ENCODE data around the gene ADIPOQ. TPM values are rescaled to one million over a fixed set of nuclear protein-coding genes. Genes with fewer than 3 reads are reported as not detected.

ADIPOQ gene
- total RNA-seq, 1 experiment from 2014 or later: not detected

GRCh38 chr3:186798239-186798874 lies 44.2 kb upstream of the ADIPOQ start:
- no peak overlapping the region for H2BK20ac ChIP-seq (ENCODE audit: low read depth, low read length, poor library complexity, severe bottlenecking)
- no CpG with 5 or more reads among the region's 3 CpGs for WGBS (ENCODE audit: extremely low coverage, insufficient read length, low lambda C conversion rate)
- H2AK5ac ChIP-seq (ENCODE audit: insufficient read length, low read length): no peak overlapping the region
- no peaks in the 10 kb centered on the region for H4K20me1 ChIP-seq (ENCODE audit: control insufficient read depth, insufficient read depth, insufficient read length)
- no peak overlapping the region for H3T11ph ChIP-seq (ENCODE audit: low read length)
- no peak overlapping the region for H2BK120ac ChIP-seq (ENCODE audit: low read depth, low read length, poor library complexity, severe bottlenecking)
- Mint-ChIP-seq H3K4me1 (no peaks in the 10 kb centered on the region), H3K27me3 (ENCODE audit: low read depth) (no peaks in the 10 kb centered on the region), H3K4me3 (no peak overlapping the region), H3K27ac (no peak overlapping the region), H3K9me3 (no peaks in the 10 kb centered on the region), H3K36me3 (ENCODE audit: insufficient read depth in 1 of 3, low read depth in 3 of 3) (peaks cover 52 to 91% (median 89%) of the 10 kb centered on the region in 3 experiments)
- H3K9me3 ChIP-seq (ENCODE audit: control insufficient read depth, low read depth, low read length): no peaks in the 10 kb centered on the region
- no peak overlapping the region for H3K18ac ChIP-seq (ENCODE audit: insufficient read length, low read depth, low read length)
- no peak overlapping the region for H3K4ac ChIP-seq (ENCODE audit: low read depth, low read length)
- no peak overlapping the region for H4K91ac ChIP-seq (ENCODE audit: insufficient read length, low read depth, low read length)
- H2BK5ac ChIP-seq (ENCODE audit: insufficient read length, low read length): no peak overlapping the region
- no peak overlapping the region for H3K27ac ChIP-seq (ENCODE audit: insufficient read length, low read depth, low read length)
- H3K56ac ChIP-seq (ENCODE audit: insufficient read length, low read depth, low read length): no peak overlapping the region
- no peak overlapping the region for H2BK15ac ChIP-seq (ENCODE audit: low read depth, low read length)
- H3K4me1 ChIP-seq (ENCODE audit: insufficient read depth, low read length): no peaks in the 10 kb centered on the region
- H2AFZ ChIP-seq (ENCODE audit: low read length): no peak overlapping the region
- no peak for DNase-seq
- no peak overlapping the region for H3K14ac ChIP-seq (ENCODE audit: insufficient read depth, low read length)
- H3K27me3 ChIP-seq (ENCODE audit: insufficient read depth, low read length): no peaks in the 10 kb centered on the region
- no peak overlapping the region for H3K4me2 ChIP-seq (ENCODE audit: insufficient read depth, insufficient read length, low read length)
- H4K5ac ChIP-seq (ENCODE audit: insufficient read length, low read depth, low read length): no peak overlapping the region
- no peak for TF ChIP-seq CTCF (conservative IDR thresholded peaks at IDR 0.05)
- H3K23me2 ChIP-seq (ENCODE audit: insufficient read length, low read depth, low read length, poor library complexity, severe bottlenecking): no peaks in the 10 kb centered on the region
- no peaks in the 10 kb centered on the region for H3K79me1 ChIP-seq (ENCODE audit: insufficient read depth, low read depth, low read length, poor library complexity, severe bottlenecking)
- no peaks in the 10 kb centered on the region for H3K79me2 ChIP-seq (ENCODE audit: insufficient read depth, low read length)
- H3K9ac ChIP-seq (ENCODE audit: extremely low read depth, insufficient read length, low read length): no peak overlapping the region
- H3K23ac ChIP-seq (ENCODE audit: insufficient read length, low read depth, low read length): no peak overlapping the region
- no peak overlapping the region for H4K8ac ChIP-seq (replicated peaks; ENCODE audit: insufficient read length, low read depth, low read length)
- no peak overlapping the region for H2BK12ac ChIP-seq (ENCODE audit: insufficient read length, low read depth, low read length)

Data from H9 (cell line).